ENCODE measurements around the gene SLC7A5.

Gene SLC7A5

GRCh38 chr16:87854053-87854906 is 15.0 kb downstream of the SLC7A5 start:
- DNase-seq = no peak

GRCh38 chr16:87853411-87854052 is 15.8 kb downstream of the SLC7A5 start:
- H3K4me1 Mint-ChIP-seq = peaks cover 72% of the 10 kb centered on the region
- no peaks in the 10 kb centered on the region for H3K9me3 Mint-ChIP-seq
- peak; percentile 81 for DNase-seq
- no peaks in the 10 kb centered on the region for H3K27me3 Mint-ChIP-seq (ENCODE audit: low read depth, poor library complexity)
- no peaks in the 10 kb centered on the region for H3K36me3 Mint-ChIP-seq (ENCODE audit: low read depth)
- no peak overlapping the region for H3K27ac Mint-ChIP-seq
- peak overlapping the region; percentile 32 for H3K4me3 Mint-ChIP-seq
- TF ChIP-seq CTCF (IDR thresholded peaks at IDR 0.05) = no peak

More at GRCh38 chr16:87854053-87854906, 15.0 kb downstream of the SLC7A5 start:
- H3K9me3 Mint-ChIP-seq = no peaks in the 10 kb centered on the region
- H3K36me3 Mint-ChIP-seq (ENCODE audit: low read depth) = no peaks in the 10 kb centered on the region
- peaks cover 72% of the 10 kb centered on the region for H3K4me1 Mint-ChIP-seq
- TF ChIP-seq CTCF (IDR thresholded peaks at IDR 0.05) = no peak
- H3K27me3 Mint-ChIP-seq (ENCODE audit: low read depth, poor library complexity) = no peaks in the 10 kb centered on the region
- H3K4me3 Mint-ChIP-seq = no peak overlapping the region
- H3K27ac Mint-ChIP-seq = no peak overlapping the region

GRCh38 chr16:87851601-87852000 is 17.7 kb downstream of the SLC7A5 start:
- Mint-ChIP-seq H3K4me1 (peaks cover 59% of the 10 kb centered on the region), H3K4me3 (no peak overlapping the region), H3K36me3 (ENCODE audit: low read depth) (no peaks in the 10 kb centered on the region), H3K9me3 (no peaks in the 10 kb centered on the region), H3K27ac (no peak overlapping the region), H3K27me3 (ENCODE audit: low read depth, poor library complexity) (no peaks in the 10 kb centered on the region)
- no peak for TF ChIP-seq CTCF (IDR thresholded peaks at IDR 0.05)
- DNase-seq = peak; percentile 50

GRCh38 chr16:87851141-87851587 is 18.1 kb downstream of the SLC7A5 start:
- H3K27me3 Mint-ChIP-seq (ENCODE audit: low read depth, poor library complexity) = no peaks in the 10 kb centered on the region
- TF ChIP-seq CTCF (IDR thresholded peaks at IDR 0.05) = no peak
- no peak overlapping the region for H3K27ac Mint-ChIP-seq
- H3K4me3 Mint-ChIP-seq = no peak overlapping the region
- H3K9me3 Mint-ChIP-seq = no peaks in the 10 kb centered on the region
- no peaks in the 10 kb centered on the region for H3K36me3 Mint-ChIP-seq (ENCODE audit: low read depth)
- no peak for DNase-seq
- H3K4me1 Mint-ChIP-seq = peaks cover 55% of the 10 kb centered on the region

GRCh38 chr16:87850009-87851006 is 19.0 kb downstream of the SLC7A5 start:
- Mint-ChIP-seq H3K36me3 (ENCODE audit: low read depth) (no peaks in the 10 kb centered on the region), H3K4me1 (peaks cover 46% of the 10 kb centered on the region)
- DNase-seq = peak; percentile 84

More at GRCh38 chr16:87850009-87851006, 19.0 kb downstream of the SLC7A5 start:
- peak; percentile 95 for TF ChIP-seq CTCF (IDR thresholded peaks at IDR 0.05)
- no peaks in the 10 kb centered on the region for H3K27me3 Mint-ChIP-seq (ENCODE audit: low read depth, poor library complexity)
- H3K4me3 Mint-ChIP-seq = no peak overlapping the region
- H3K27ac Mint-ChIP-seq = no peak overlapping the region
- no peaks in the 10 kb centered on the region for H3K9me3 Mint-ChIP-seq

All from nephron progenitor cell (in vitro differentiated cells).